Neural cell (in vitro differentiated cells): ENCODE data around the gene RPL26. TPM values are rescaled to one million over a fixed set of nuclear protein-coding genes. Genes with fewer than 3 reads are reported as not detected.
"Not testable (repeated sequence)": the region's sequence is repeated elsewhere in the genome, so short reads cannot be mapped to it uniquely, and the experiment has no call there.

Experiments used
- H2AFZ ChIP-seq: fragments of 200-600, 300-800 bp; sonication (generic), shearing (Covaris generic); 2 replicates; pipeline ENCODE4 v1.6.0; 2014; ENCODE audit warnings: low read depth, mild to moderate bottlenecking, antibody characterized with exemption, low read length, moderate library complexity
- H3F3A ChIP-seq: fragments of 200-600 bp; shearing (Covaris generic); 2 replicates; pipeline ENCODE4 v1.6.1; 2016; ENCODE audit warnings: mild to moderate bottlenecking, moderate library complexity, mixed read lengths, antibody characterized with exemption, low read length; ENCODE audit not compliant: insufficient read depth, poor library complexity, severe bottlenecking
- H3K27ac ChIP-seq: fragments of 200-600, 300-800 bp; sonication (generic), shearing (Covaris generic); 2 replicates; pipeline ENCODE4 v1.5.1; 2014; ENCODE audit warnings: mild to moderate bottlenecking, low read length, moderate library complexity
- H3K27me3 ChIP-seq: fragments of 300-800, 200-600 bp; sonication (generic), shearing (Covaris generic); 2 replicates; pipeline ENCODE4 v1.6.0; 2014; ENCODE audit warnings: mild to moderate bottlenecking, low read depth, low read length, moderate library complexity; ENCODE audit not compliant: insufficient read depth
- H3K36me3 ChIP-seq: fragments of 300-800, 200-600 bp; sonication (generic), shearing (Covaris generic); 2 replicates; pipeline ENCODE4 v1.5.1; 2014; ENCODE audit warnings: mild to moderate bottlenecking, antibody characterized with exemption, low read length, moderate library complexity; ENCODE audit not compliant: insufficient read depth
- H3K4me2 ChIP-seq: fragments of 300-800, 200-600 bp; sonication (generic), shearing (Covaris generic); 2 replicates; pipeline ENCODE4 v1.6.0; 2014; ENCODE audit warnings: mild to moderate bottlenecking, low read length
- H3K4me3 ChIP-seq: fragments of 300-800, 200-600 bp; sonication (generic), shearing (Covaris generic); 2 replicates; pipeline ENCODE4 v1.5.1; 2014; ENCODE audit warnings: mild to moderate bottlenecking, low read length, moderate library complexity
- H3K79me2 ChIP-seq: fragments of 200-600 bp; shearing (Covaris generic); replicated peaks from 2 replicates; pipeline ENCODE4 v1.6.0; 2014; ENCODE audit warnings: mild to moderate bottlenecking, low read length, moderate library complexity; ENCODE audit not compliant: insufficient read depth
- H3K9ac ChIP-seq: fragments of 300-800, 200-600 bp; sonication (generic), shearing (Covaris generic); 2 replicates; pipeline ENCODE4 v1.6.1; 2016; ENCODE audit warnings: mild to moderate bottlenecking, low read length, mixed read lengths
- H3K9me2 ChIP-seq: fragments of 200-600 bp; shearing (Covaris generic); 2 replicates; pipeline ENCODE4 v1.6.1; 2016; ENCODE audit warnings: mild to moderate bottlenecking, low read length, mixed read lengths; ENCODE audit not compliant: insufficient read depth
- H3K9me3 ChIP-seq: fragments of 200-600, 300-800 bp; sonication (generic), shearing (Covaris generic); 2 replicates; pipeline ENCODE4 v1.6.1; 2016; ENCODE audit warnings: mild to moderate bottlenecking, mixed run types, low read length, moderate library complexity, mixed read lengths
- H4K20me1 ChIP-seq: fragments of 200-600 bp; shearing (Covaris generic); 2 replicates; pipeline ENCODE4 v1.6.1; 2016; ENCODE audit warnings: mild to moderate bottlenecking, mixed run types; ENCODE audit not compliant: insufficient read depth
- CTCF ChIP-seq: fragments of 450-650 bp; IDR thresholded peaks from 2 replicates; pipeline ENCODE4 v1.5.1; 2014; ENCODE audit warnings: antibody characterized with exemption, mild to moderate bottlenecking, moderate library complexity; ENCODE audit not compliant: poor library complexity, severe bottlenecking
- EP300 ChIP-seq: fragments of 450-650 bp; conservative IDR thresholded peaks from 2 replicates; pipeline ENCODE4 v1.6.1; 2014; ENCODE audit warnings: antibody characterized with exemption, mild to moderate bottlenecking, moderate library complexity; ENCODE audit not compliant: poor library complexity, severe bottlenecking
- EZH2 ChIP-seq: fragments of 200-600, 300-800 bp; shearing (Covaris generic), sonication (generic); IDR thresholded peaks from 2 replicates; pipeline ENCODE4 v1.6.1; 2014; ENCODE audit warnings: antibody characterized with exemption, low read length, borderline replicate concordance, mild to moderate bottlenecking; ENCODE audit not compliant: insufficient read depth, poor library complexity, severe bottlenecking
- MXI1 ChIP-seq: fragments of 450-650 bp; conservative IDR thresholded peaks from 2 replicates; pipeline ENCODE4 v1.6.1; 2014; ENCODE audit warnings: antibody characterized with exemption, mild to moderate bottlenecking; ENCODE audit not compliant: poor library complexity, severe bottlenecking
- POLR2AphosphoS5 ChIP-seq: IDR thresholded peaks from 2 replicates; pipeline ENCODE4 v1.6.1; 2012
- RAD21 ChIP-seq: fragments of 450-650 bp; conservative IDR thresholded peaks from 2 replicates; pipeline ENCODE4 v1.6.1; 2014; ENCODE audit warnings: antibody characterized with exemption, mild to moderate bottlenecking, moderate library complexity
- REST ChIP-seq: IDR thresholded peaks from 2 replicates; pipeline ENCODE4 v1.6.1; 2012; ENCODE audit warnings: borderline replicate concordance
- SMC3 ChIP-seq: fragments of 450-650 bp; conservative IDR thresholded peaks from 2 replicates; pipeline ENCODE4 v1.6.1; 2014; ENCODE audit warnings: antibody characterized with exemption, mild to moderate bottlenecking, moderate library complexity; ENCODE audit not compliant: poor library complexity
- TAF1 ChIP-seq: IDR thresholded peaks from 2 replicates; pipeline ENCODE4 v1.6.1; 2012; ENCODE audit warnings: low read depth
- polyA plus RNA-seq: library from polyadenylated mRNA; depleted of rRNA; stranded (reverse); fragments of >200 nt; gene quantifications from 2 replicates; pipeline ENCODE4 v1.2.3, GENCODE V29; 2014

RPL26 gene
- polyA plus RNA-seq, 1 donor from 2014 or later, result 4,061 TPM

- Histone ChIP-seq H3K79me2 (peaks cover 15% of the 10 kb centered on the region), H3K9ac (peak overlapping the region; percentile 88), H3K4me2 (peak overlapping the region; percentile 90), H3K27me3 (no peaks in the 10 kb centered on the region), H4K20me1 (no peaks in the 10 kb centered on the region), H2AFZ (peak overlapping the region; percentile 61), H3F3A (no peaks in the 10 kb centered on the region), H3K9me2 (no peaks in the 10 kb centered on the region), H3K9me3 (no peaks in the 10 kb centered on the region), H3K27ac (peak overlapping the region; percentile 93), H3K4me3 (peak overlapping the region; percentile 76), H3K36me3 (no peaks in the 10 kb centered on the region)
- TF ChIP-seq EP300 (no peak), RAD21 (no peak), MXI1 (no peak), REST (no peak), POLR2AphosphoS5 (no peak), TAF1 (no peak), SMC3 (no peak), EZH2 (no peak), CTCF (no peak)
These were observed 7.2 kb downstream of the RPL26 start for GRCh38 chr17:8375738-8376259.

DNA sequence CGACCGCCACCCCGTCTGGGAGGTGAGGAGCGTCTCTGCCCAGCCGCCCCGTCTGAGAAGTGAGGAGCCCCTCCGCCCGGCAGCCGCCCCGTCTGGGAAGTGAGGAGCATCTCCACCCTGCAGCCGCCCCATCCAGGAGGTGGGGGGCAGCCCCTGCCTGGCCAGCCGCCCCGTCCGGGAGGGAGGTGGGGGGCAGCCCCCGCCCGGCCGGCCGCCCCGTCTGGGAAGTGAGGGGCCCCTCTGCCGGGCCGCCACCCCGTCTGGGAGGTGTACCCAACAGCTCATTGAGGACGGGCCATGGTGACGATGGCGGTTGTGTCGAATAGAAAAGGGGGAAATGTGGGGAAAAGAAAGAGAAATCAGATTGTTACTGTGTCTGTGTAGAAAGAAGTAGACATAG, 9.1 kb downstream of the RPL26 start:
- H3K9me2 ChIP-seq, H3K27me3 ChIP-seq, H3K4me2 ChIP-seq, H3K4me3 ChIP-seq, H4K20me1 ChIP-seq, H3K9me3 ChIP-seq, H3K9ac ChIP-seq, H3F3A ChIP-seq, H2AFZ ChIP-seq, H3K36me3 ChIP-seq, H3K27ac ChIP-seq: not testable (repeated sequence)
- peaks cover 11% of the 10 kb centered on the region for H3K79me2 ChIP-seq

- Histone ChIP-seq H3K36me3 (peaks cover 5% of the 10 kb centered on the region), H3K27me3 (no peaks in the 10 kb centered on the region), H3K9ac (no peak overlapping the region), H3K4me3 (no peak overlapping the region), H3F3A (no peaks in the 10 kb centered on the region), H3K79me2 (peaks cover 11% of the 10 kb centered on the region), H3K9me2 (no peaks in the 10 kb centered on the region), H2AFZ (no peak overlapping the region), H3K27ac (no peak overlapping the region), H3K9me3 (no peaks in the 10 kb centered on the region), H3K4me2 (no peak overlapping the region), H4K20me1 (no peaks in the 10 kb centered on the region)
- TF ChIP-seq SMC3, result no peak
- TF ChIP-seq EZH2, result no peak
- no peak for TF ChIP-seq REST
- no peak for TF ChIP-seq TAF1
These were observed 10.6 kb downstream of the RPL26 start for GRCh38 chr17:8372422-8372821.
